Caco-2 (cell line): Measurements from ENCODE around the gene LAMP5. TPM values are rescaled to one million over a fixed set of nuclear protein-coding genes. Genes with fewer than 3 reads are reported as not detected.

Source experiments
- BruUV-seq: library from RNA; stranded (reverse); fragments of 400-500 nt; replicated peaks from 2 replicates; lab custom pipeline; 2021; lab: Mats Ljungman, UMichigan
- CTCF ChIA-PET: fragments of 300-600 bp; sonication (Branson Sonifier 250); formaldehyde crosslinking; loops from one replicate; lab custom pipeline; 2022; ENCODE audit warnings: antibody characterized with exemption; lab: Charles Lee
- POLR2A ChIA-PET: fragments of 300-600 bp; sonication (Branson Sonifier 250); formaldehyde crosslinking; loops from one replicate; lab custom pipeline; 2022; ENCODE audit warnings: antibody characterized with exemption; lab: Charles Lee
- DNase-seq, 2 experiments: peaks; one replicate each; pipeline versions ENCODE4 v3.0.0 to v3.0.0-alpha.2; 2020 to 2022
- H3K27me3 ChIP-seq: replicated peaks from 2 replicates; pipeline ENCODE4 v1.6.0; 2011; ENCODE audit warnings: low read length; ENCODE audit not compliant: control insufficient read depth, insufficient read depth
- H3K36me3 ChIP-seq: 2 replicates; pipeline ENCODE4 v1.5.1; 2011; ENCODE audit warnings: low read length; ENCODE audit not compliant: control insufficient read depth, insufficient read depth
- H3K4me1 ChIP-seq: fragments of 250-450 bp; sonication (Bioruptor Pico); 2 replicates; pipeline ENCODE4 v1.5.1; 2020; ENCODE audit warnings: mild to moderate bottlenecking
- H3K4me3 ChIP-seq: 2 replicates; pipeline ENCODE4 v1.5.1; 2011; ENCODE audit warnings: low read depth, mild to moderate bottlenecking, control low read depth, low read length
- H3K9me3 ChIP-seq: fragments of 250-450 bp; sonication (Bioruptor Pico); 2 replicates; pipeline ENCODE4 v1.5.1; 2020; ENCODE audit warnings: mild to moderate bottlenecking, moderate library complexity
- H3K27ac Mint-ChIP-seq: one replicate; pipeline ENCODE4 v1.8.0; 2022; ENCODE audit warnings: mixed read lengths; ENCODE audit not compliant: unreplicated experiment
- H3K27me3 Mint-ChIP-seq: one replicate; pipeline ENCODE4 v1.8.0; 2022; ENCODE audit warnings: mixed read lengths; ENCODE audit not compliant: insufficient read depth, unreplicated experiment
- H3K36me3 Mint-ChIP-seq: one replicate; pipeline ENCODE4 v1.8.0; 2022; ENCODE audit warnings: mild to moderate bottlenecking, mixed read lengths; ENCODE audit not compliant: insufficient read depth, unreplicated experiment
- H3K4me1 Mint-ChIP-seq: one replicate; pipeline ENCODE4 v1.8.0; 2022; ENCODE audit warnings: low read depth, mixed read lengths; ENCODE audit not compliant: unreplicated experiment
- H3K4me3 Mint-ChIP-seq: one replicate; pipeline ENCODE4 v1.8.0; 2022; ENCODE audit warnings: mild to moderate bottlenecking, moderate library complexity, mixed read lengths; ENCODE audit not compliant: unreplicated experiment
- H3K9me3 Mint-ChIP-seq: one replicate; pipeline ENCODE4 v1.8.0; 2022; ENCODE audit warnings: mixed read lengths; ENCODE audit not compliant: unreplicated experiment
- CTCF ChIP-seq, 2 experiments: fragments of 200-600 bp in 1 of 2; IDR thresholded peaks; 1 replicate in 1 of 2; 2 replicates in 1 of 2; pipeline versions ENCODE4 v1.5.1 to v1.8.0; 2011 to 2022; ENCODE audit warnings: antibody characterized with exemption in 1 of 2, control low read depth in 1 of 2, inconsistent platforms in 1 of 2, low read depth in 1 of 2, low read length in 1 of 2, mild to moderate bottlenecking in 1 of 2, moderate library complexity in 1 of 2; ENCODE audit not compliant: insufficient read depth in 1 of 2, severe bottlenecking in 1 of 2, unreplicated experiment in 1 of 2
- intact Hi-C: fragments of 100-400 bp; cut with micrococcal nuclease; formaldehyde crosslinking; loops from one replicate; pipeline ENCODE4 v1.10.0; 2022; ENCODE audit not compliant: unreplicated experiment
- total RNA-seq: library from RNA; stranded (reverse); gene quantifications from 2 replicates; pipeline ENCODE4 v1.2.3, GENCODE V29; 2022

Gene LAMP5
- total RNA-seq, 1 experiment from 2014 or later = not detected

- no peaks in the 10 kb centered on the region for H3K36me3 Mint-ChIP-seq
- H3K4me1 ChIP-seq = no peaks in the 10 kb centered on the region
- DNase-seq = no peak
- no peaks in the 10 kb centered on the region for H3K9me3 ChIP-seq
- ChIA-PET POLR2A (no interaction called here), CTCF (no interaction called here)
- no peaks in the 10 kb centered on the region for H3K4me1 Mint-ChIP-seq
- no peaks in the 10 kb centered on the region for H3K36me3 ChIP-seq
- no peak for TF ChIP-seq CTCF (IDR thresholded peaks at IDR 0.05; ENCODE audit: insufficient read depth in 1 of 2, low read depth in 1 of 2, low read length in 1 of 2, severe bottlenecking in 1 of 2, unreplicated experiment in 1 of 2)
- intact Hi-C loops = no loop called here
- H3K27me3 ChIP-seq = no peaks in the 10 kb centered on the region; the same call in none of the 2 replicates
- H3K27me3 Mint-ChIP-seq = peaks cover 3% of the 10 kb centered on the region
- H3K9me3 Mint-ChIP-seq = no peaks in the 10 kb centered on the region
- BruUV-seq = no TSS peak
- no peak overlapping the region for H3K27ac Mint-ChIP-seq
- H3K4me3 Mint-ChIP-seq = no peak overlapping the region
- no peak overlapping the region for H3K4me3 ChIP-seq
These were observed 60.4 kb downstream of the LAMP5 start for GRCh38 chr20:9574776-9575175.

GRCh38 chr20:9575836-9576235 lies 61.4 kb downstream of the LAMP5 start:
- no peak for DNase-seq
- BruUV-seq = no TSS peak
- intact Hi-C loops = no loop called here
- Histone ChIP-seq H3K4me3 (no peak overlapping the region), H3K4me1 (no peaks in the 10 kb centered on the region), H3K36me3 (no peaks in the 10 kb centered on the region), H3K27me3 (no peaks in the 10 kb centered on the region; the same call in none of the 2 replicates), H3K9me3 (no peaks in the 10 kb centered on the region)
- Mint-ChIP-seq H3K4me1 (no peaks in the 10 kb centered on the region), H3K27me3 (peaks cover 6% of the 10 kb centered on the region), H3K36me3 (no peaks in the 10 kb centered on the region), H3K4me3 (no peak overlapping the region), H3K9me3 (no peaks in the 10 kb centered on the region), H3K27ac (no peak overlapping the region)
- POLR2A ChIA-PET = no interaction called here
- no peak for TF ChIP-seq CTCF (IDR thresholded peaks at IDR 0.05; ENCODE audit: insufficient read depth in 1 of 2, low read depth in 1 of 2, low read length in 1 of 2, severe bottlenecking in 1 of 2, unreplicated experiment in 1 of 2)
- CTCF ChIA-PET = no interaction called here

- Mint-ChIP-seq H3K27me3 (peaks cover 6% of the 10 kb centered on the region), H3K4me3 (no peak overlapping the region), H3K27ac (no peak overlapping the region), H3K9me3 (no peaks in the 10 kb centered on the region), H3K36me3 (no peaks in the 10 kb centered on the region), H3K4me1 (no peaks in the 10 kb centered on the region)
- Histone ChIP-seq H3K4me3 (no peak overlapping the region), H3K9me3 (no peaks in the 10 kb centered on the region), H3K4me1 (no peaks in the 10 kb centered on the region), H3K36me3 (no peaks in the 10 kb centered on the region), H3K27me3 (no peaks in the 10 kb centered on the region; the same call in 1 of the 2 replicates)
- no TSS peak for BruUV-seq
- DNase-seq = no peak
- ChIA-PET POLR2A (no interaction called here), CTCF (no interaction called here)
- intact Hi-C loops = no loop called here
- TF ChIP-seq CTCF (IDR thresholded peaks at IDR 0.05; ENCODE audit: insufficient read depth in 1 of 2, low read depth in 1 of 2, low read length in 1 of 2, severe bottlenecking in 1 of 2, unreplicated experiment in 1 of 2) = no peak
These were observed 62.3 kb downstream of the LAMP5 start for GRCh38 chr20:9576695-9577094.
